Adipose tissue (tissue), 3 donors: ENCODE results near the gene TMEM187. TPM values are rescaled to one million over a fixed set of nuclear protein-coding genes. Genes with fewer than 3 reads are reported as not detected.

Experiments
- H3K27ac ChIP-seq: one replicate; pipeline ENCODE4 v1.5.1; 2013; ENCODE audit warnings: low read depth, low read length
- WGBS, 3 donors: extraction: QIAGEN DNeasy Blood & Tissue Kit; methylation state at CpG; one replicate each; pipeline ENCODE4 v1.1.7; 2013; 5-methylcytosine and 5-hydroxymethylcytosine counted together
- polyA plus RNA-seq, 3 donors: library from polyadenylated mRNA; stranded (reverse); fragments of 200-250 nt; gene quantifications; one replicate each; pipeline ENCODE4 v1.2.3, GENCODE V29; 2013
- donor health status: healthy with polysubstance abuse.
- donor health status: Bipolar disorder and iron deficiency.
- donor health status: healthy.

The TMEM187 gene
- polyA plus RNA-seq, 3 donors = 3.3 to 14.3 (median 5.8) TPM

DNA sequence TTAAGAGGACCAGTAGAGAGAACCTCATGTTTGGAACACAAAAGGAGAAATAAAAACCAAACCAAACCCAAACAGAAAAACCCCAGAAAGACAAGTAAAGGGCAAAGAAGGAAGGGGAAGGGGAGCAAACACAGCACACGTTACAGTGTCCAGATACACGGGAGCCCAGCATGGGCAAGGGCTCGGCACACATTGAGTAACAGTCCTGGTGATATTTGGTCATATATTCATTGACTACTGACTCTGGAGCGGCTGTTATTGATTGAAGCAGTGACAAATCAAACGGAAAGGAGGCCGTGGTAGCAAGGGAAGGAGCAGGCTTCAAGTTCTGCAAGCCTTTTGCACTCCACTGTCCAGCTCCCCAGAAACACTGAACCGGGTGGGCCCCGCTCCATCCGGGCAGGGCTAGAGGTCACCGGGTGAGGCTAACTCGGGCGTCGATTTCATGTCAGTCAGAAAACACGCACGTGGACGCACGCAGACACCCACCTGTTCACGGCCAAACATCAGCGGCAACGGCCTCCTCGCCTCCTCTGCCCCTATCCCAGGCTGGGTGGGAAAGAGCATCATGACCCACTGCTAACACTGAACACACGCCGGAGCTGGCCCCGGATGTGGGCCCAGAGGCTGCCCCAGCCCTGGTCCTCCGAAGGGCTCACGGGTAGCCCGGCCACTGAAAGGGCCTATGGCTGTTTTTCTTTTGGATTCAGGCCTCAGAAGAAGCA, 50.9 kb downstream of the TMEM187 start:
- 68 to 76% (median 74%) methylated on average over 23 to 27 of the region's 27 CpGs for WGBS, 3 donors
- no peak overlapping the region for H3K27ac ChIP-seq

DNA sequence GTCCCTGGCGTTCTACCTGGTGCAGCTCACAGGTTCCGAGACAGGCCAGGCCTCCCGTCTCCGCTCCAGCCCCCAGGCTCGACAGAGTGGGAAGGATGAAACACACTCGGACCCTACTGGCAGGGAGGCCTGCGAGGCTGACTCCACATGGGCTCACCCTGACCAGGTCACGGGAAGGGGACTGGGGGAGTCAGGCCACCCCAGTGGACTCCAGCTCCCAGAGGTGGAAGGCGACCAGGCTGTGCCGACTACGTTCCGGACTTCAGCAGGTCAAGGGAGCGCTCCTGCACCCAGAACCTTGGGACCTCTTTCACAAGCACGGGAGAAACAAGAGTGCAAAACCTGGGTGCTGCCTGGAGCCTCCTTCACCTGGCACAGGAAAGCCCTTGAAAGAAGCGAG, 51.7 kb downstream of the TMEM187 start:
- no peak overlapping the region for H3K27ac ChIP-seq
- 84 to 96% (median 94%) methylated on average over 14 to 15 of the region's 15 CpGs for WGBS, 3 donors

- 66 to 81% (median 70%) methylated on average over 6 to 8 of the region's 8 CpGs for WGBS, 3 donors
- no peak overlapping the region for H3K27ac ChIP-seq
Measured at GRCh38 chrX:154025230-154025629, 52.7 kb downstream of the TMEM187 start.

DNA sequence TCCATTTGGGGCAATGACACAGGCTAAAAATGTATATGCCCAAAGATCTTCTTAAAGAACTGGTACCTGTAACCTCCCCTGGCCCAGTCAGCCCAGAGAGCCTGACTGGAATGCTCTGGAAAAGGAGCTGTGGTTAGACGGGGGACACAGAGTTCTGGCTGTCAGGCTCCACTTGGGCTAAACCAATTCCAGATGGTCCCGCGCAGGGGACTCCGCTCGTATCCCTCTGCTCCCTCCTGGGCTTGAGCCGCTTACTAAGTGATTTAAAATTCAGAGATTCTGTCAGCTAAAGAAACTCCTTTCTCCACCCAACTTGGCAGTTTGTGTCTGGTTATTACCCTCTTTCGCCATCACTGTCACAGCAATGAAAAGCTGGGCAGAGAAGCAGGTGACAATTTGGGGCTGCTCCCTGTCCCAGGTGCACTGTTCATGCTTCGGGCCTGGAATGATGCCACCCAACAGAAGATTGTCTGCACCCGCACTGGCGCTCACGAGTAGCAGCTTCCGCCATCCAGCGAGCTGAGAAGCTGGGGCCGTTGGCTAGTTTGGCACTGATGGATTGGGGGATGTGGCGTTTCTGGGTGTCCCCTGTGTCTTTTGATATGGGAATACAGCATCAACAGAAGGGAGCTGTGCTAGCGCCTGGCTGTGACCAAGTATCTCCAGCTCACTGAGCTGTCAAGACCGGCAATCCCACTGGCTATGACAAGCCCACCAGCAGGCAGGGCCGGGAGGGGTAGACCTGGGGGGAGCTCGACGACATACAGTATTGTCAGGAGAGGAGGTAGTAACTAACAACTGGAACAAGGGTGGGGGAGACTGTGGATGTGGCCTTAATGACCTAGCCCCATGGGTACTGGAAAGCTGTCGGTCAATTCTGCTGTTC, 53.8 kb downstream of the TMEM187 start:
- H3K27ac ChIP-seq = no peak overlapping the region

DNA sequence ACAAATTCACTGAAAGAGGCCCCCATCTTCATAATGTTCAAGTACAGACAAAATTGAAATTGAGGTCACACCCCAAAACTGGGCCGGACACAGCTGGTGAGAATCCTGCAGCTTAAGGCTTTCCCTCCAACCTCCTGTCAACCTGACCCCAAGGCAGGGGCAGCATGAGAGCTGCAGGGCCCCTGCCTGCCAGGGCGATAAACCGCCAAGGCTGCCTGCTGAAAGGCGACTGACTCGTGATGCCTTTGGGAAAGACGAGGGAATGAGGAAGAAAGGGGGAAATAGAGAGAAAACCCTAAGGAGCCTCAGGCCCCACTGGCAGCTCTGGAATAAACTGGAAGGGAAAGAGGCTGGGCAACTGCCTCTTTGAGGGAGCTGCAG, 54.5 kb downstream of the TMEM187 start:
- H3K27ac ChIP-seq = no peak overlapping the region
- WGBS, 3 donors = 82 to 88% (median 84%) methylated on average over 5 to 6 of the region's 6 CpGs

More for the DNA sequence above, 53.8 kb downstream of the TMEM187 start:
- 83 to 92% (median 87%) methylated on average over 21 of the region's 21 CpGs for WGBS, 3 donors

GRCh38 chrX:154027986-154028385, 55.4 kb downstream of the TMEM187 start:
- 50 to 63% (median 56%) methylated on average over 1 of the region's 1 CpG for WGBS, 3 donors
- H3K27ac ChIP-seq = no peak overlapping the region

DNA sequence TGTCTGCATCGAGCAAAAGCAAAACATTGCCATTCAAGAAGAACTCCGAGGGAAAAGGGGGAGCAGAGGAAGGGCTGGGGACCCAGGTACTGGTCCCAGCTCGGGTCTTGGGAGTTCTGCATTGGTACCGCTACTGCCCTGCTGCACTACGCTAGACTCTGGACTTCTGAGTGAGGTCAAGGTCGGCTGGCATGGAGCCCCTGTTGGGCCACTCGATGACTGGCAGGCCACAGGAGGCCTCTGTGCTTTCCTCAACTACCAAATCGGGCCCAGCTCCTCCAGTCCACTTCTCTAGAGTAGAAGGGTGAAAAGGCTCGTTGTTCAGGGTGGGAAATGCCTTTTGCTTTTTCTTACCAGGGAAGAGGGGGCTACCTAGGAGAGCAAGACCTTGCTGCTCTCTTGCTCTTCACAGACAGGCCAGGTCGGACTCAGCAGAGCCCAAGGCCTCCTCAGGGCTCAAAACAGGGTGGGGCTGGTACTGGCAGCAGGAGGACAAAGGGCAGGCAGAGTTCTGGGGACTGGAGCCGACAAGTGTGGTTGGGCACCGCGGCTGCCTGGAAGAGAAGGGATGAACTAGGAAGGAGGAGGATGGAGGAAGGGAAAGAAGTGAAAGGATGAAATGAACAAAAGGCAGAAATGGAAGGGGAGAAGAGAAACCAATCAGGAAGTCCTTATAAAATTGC, 56.1 kb downstream of the TMEM187 start:
- WGBS, 3 donors = 60 to 81% (median 74%) methylated on average over 13 of the region's 13 CpGs
- H3K27ac ChIP-seq = no peak overlapping the region

GRCh38 chrX:154029439-154029838, 56.9 kb downstream of the TMEM187 start:
- 73 to 94% (median 88%) methylated on average over 5 to 8 of the region's 8 CpGs for WGBS, 3 donors
- H3K27ac ChIP-seq = no peak overlapping the region

DNA sequence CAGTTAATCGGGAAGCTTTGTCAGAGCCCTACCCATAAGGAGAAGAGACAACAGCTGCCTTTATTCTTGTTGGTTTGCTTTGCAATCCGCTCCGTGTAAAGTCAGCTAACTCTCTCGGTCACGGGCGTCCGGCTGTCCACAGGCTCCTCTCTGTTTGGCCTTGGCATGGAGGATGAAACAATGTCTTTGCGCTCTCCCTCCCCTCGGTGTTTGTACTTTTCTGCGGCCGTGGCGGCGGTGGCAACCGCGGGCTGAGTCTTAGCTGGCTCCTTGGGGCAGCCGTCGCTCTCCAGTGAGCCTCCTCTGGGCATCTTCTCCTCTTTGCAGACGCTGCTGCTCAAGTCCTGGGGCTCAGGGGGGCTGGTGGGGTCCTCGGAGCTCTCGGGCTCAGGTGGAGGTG, 57.7 kb downstream of the TMEM187 start:
- H3K27ac ChIP-seq = no peak overlapping the region
- 84 to 91% (median 90%) methylated on average over 20 of the region's 20 CpGs for WGBS, 3 donors

DNA sequence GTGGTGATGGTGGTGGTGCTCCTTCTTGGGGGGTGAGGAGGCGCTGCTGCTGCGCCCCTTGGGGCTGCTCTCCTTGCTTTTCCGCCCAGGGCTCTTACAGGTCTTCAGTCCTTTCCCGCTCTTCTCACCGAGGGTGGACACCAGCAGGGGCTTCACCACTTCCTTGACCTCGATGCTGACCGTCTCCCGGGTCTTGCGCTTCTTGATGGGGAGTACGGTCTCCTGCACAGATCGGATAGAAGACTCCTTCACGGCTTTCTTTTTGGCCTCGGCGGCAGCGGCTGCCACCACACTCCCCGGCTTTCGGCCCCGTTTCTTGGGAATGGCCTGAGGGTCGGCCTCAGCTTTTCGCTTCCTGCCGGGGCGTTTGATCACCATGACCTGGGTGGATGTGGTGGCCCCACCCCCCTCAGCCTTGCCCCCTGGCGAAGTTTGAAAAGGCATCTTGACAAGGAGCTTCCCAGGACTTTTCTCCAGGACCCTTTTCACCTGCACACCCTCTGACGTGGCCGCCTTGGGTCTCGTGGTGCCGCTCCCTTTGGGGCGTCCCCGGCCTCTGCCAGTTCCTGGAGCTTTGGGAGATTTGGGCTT, 58.3 kb downstream of the TMEM187 start:
- 84 to 95% (median 93%) methylated on average over 19 to 28 of the region's 29 CpGs for WGBS, 3 donors
- no peak overlapping the region for H3K27ac ChIP-seq

GRCh38 chrX:154032160-154032559, 59.6 kb downstream of the TMEM187 start:
- WGBS, 3 donors = 82 to 97% (median 87%) methylated on average over 6 to 11 of the region's 11 CpGs

DNA sequence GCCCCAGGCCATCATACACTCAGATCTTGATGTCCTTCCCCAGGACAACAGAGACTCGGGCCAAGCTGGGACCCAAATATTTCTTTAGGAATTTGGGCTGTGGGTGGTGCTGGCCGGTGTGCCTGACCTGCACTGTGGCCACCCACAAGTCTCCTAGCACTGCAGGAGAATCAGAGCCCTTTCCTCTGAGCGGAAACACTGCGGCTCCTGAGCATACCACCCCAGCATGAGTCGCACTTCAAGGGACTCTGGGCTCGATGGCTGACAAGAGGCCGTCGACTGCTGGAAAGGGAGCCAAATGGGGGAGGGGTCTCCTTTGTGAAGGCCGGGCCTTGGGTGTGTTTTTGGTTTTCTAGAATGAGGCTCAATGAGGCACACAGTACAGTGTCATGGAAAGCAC, 60.1 kb downstream of the TMEM187 start:
- WGBS, 3 donors = 56 to 78% (median 71%) methylated on average over 8 to 9 of the region's 9 CpGs
- no peak overlapping the region for H3K27ac ChIP-seq

More at GRCh38 chrX:154032160-154032559, 59.6 kb downstream of the TMEM187 start:
- no peak overlapping the region for H3K27ac ChIP-seq

Other genes starting within 250 kb of the TMEM187 start
- 100 to 1,000 TPM; 151 to 640 (median 216) TPM for gene BCAP31, start 248.4 kb upstream of the TMEM187 start, polyA plus RNA-seq
- 10 to 100 TPM in 1 of 3 donors, 1 to 10 TPM in 2; 7.5 to 29.9 (median 9.6) TPM for gene ABCD1, start 247.9 kb upstream of the TMEM187 start, polyA plus RNA-seq
- 1 to 10 TPM; 3.4 to 9.1 (median 8.3) TPM for gene PLXNB3, start 208.5 kb upstream of the TMEM187 start, polyA plus RNA-seq
- under 1 TPM; 0.23 to 0.67 (median 0.30) TPM for gene SRPK3, start 191.7 kb upstream of the TMEM187 start, polyA plus RNA-seq
- gene IDH3G, start 178.4 kb upstream of the TMEM187 start, polyA plus RNA-seq = 10 to 100 TPM; 34.9 to 81.0 (median 51.6) TPM
- gene SSR4, start 178.1 kb upstream of the TMEM187 start, polyA plus RNA-seq = 100 to 1,000 TPM; 283 to 679 (median 378) TPM
- gene PDZD4, start 142.2 kb upstream of the TMEM187 start, polyA plus RNA-seq = 1 to 10 TPM; 1.5 to 2.7 (median 2.1) TPM
- 1 to 10 TPM; 1.3 to 1.8 (median 1.5) TPM for gene L1CAM, start 86.6 kb upstream of the TMEM187 start, polyA plus RNA-seq
- 1 to 10 TPM; 1.3 to 7.1 (median 5.9) TPM for gene AVPR2, start 68.1 kb upstream of the TMEM187 start, polyA plus RNA-seq
- 100 to 1,000 TPM in 1 of 3 donors, 10 to 100 TPM in 1, 1 to 10 TPM in 1; 9.9 to 106 (median 43.6) TPM for gene ARHGAP4, start 46.5 kb upstream of the TMEM187 start, polyA plus RNA-seq
- gene NAA10, start 37.7 kb upstream of the TMEM187 start, polyA plus RNA-seq = 100 to 1,000 TPM in 1 of 3 donors, 10 to 100 TPM in 2; 68.6 to 169 (median 98.6) TPM
- 10 to 100 TPM in 2 of 3 donors, 1 to 10 TPM in 1; 2.9 to 19.3 (median 18.4) TPM for gene RENBP, start 28.1 kb upstream of the TMEM187 start, polyA plus RNA-seq
- 10 to 100 TPM in 2 of 3 donors, 1 to 10 TPM in 1; 9.5 to 20.2 (median 13.7) TPM for gene HCFC1, start 936 bp upstream of the TMEM187 start, polyA plus RNA-seq
- 10 to 100 TPM; 53.8 to 92.1 (median 68.1) TPM for gene IRAK1, start 47.1 kb downstream of the TMEM187 start, polyA plus RNA-seq
- gene MECP2, start 125.0 kb downstream of the TMEM187 start, polyA plus RNA-seq = 10 to 100 TPM in 2 of 3 donors, 1 to 10 TPM in 1; 7.6 to 15.5 (median 13.3) TPM
- not detected for gene OPN1LW, start 171.5 kb downstream of the TMEM187 start, polyA plus RNA-seq
- not detected for gene OPN1MW, start 209.8 kb downstream of the TMEM187 start, polyA plus RNA-seq
- not detected for gene OPN1MW2, start 247.0 kb downstream of the TMEM187 start, polyA plus RNA-seq